ENCODE data around the gene TYMS. TPM values are rescaled to one million over a fixed set of nuclear protein-coding genes. Genes with fewer than 3 reads are reported as not detected.

Gene TYMS
- total and polyA plus RNA-seq, 10 of the 15 experiments (the other 5 are each of a cell fraction or from before 2014, with no cell fraction given), result 34.8 to 524 (median 219) TPM

GRCh38 chr18:706405-706804, 49.0 kb downstream of the TYMS start:
- POLR2A ChIA-PET, result no interaction called here

More at GRCh38 chr18:706405-706804, 49.0 kb downstream of the TYMS start:
- Histone ChIP-seq H3K4me1 (ENCODE audit: control insufficient read depth, insufficient read depth, low read length) (no peaks in the 10 kb centered on the region; the same call in 1 of the 2 replicates), H3K4me3 (no peak overlapping the region), H3K79me2 (ENCODE audit: control insufficient read depth, insufficient read depth, low read length) (peaks cover 14% of the 10 kb centered on the region), H4K20me1 (ENCODE audit: control insufficient read depth, insufficient read depth) (no peaks in the 10 kb centered on the region), H3K9ac (ENCODE audit: control insufficient read depth, insufficient read depth, low read length) (no peak overlapping the region), H3K36me3 (ENCODE audit: control insufficient read depth in 2 of 2, insufficient read depth in 2 of 2, low read length in 1 of 2) (no peaks in the 10 kb centered on the region), H3K9me3 (replicated peaks; ENCODE audit: control insufficient read depth, insufficient read depth, low read length) (no peaks in the 10 kb centered on the region), H3K27ac (ENCODE audit: control insufficient read depth, insufficient read depth) (no peak overlapping the region), H3K27me3 (replicated peaks in 1 of 2; ENCODE audit: control insufficient read depth in 2 of 2, insufficient read depth in 2 of 2, low read length in 1 of 2) (no peaks in the 10 kb centered on the region), H3K4me2 (ENCODE audit: control insufficient read depth, insufficient read depth) (no peak overlapping the region), H2AFZ (ENCODE audit: control insufficient read depth, low read depth, low read length) (no peak overlapping the region)
- no peak for DNase-seq (ENCODE audit: low read depth, low spot score)
- no peak for TF ChIP-seq CBFB (IDR thresholded peaks at IDR 0.05; ENCODE audit: low read depth)
- TF ChIP-seq ZZZ3 (IDR thresholded peaks at IDR 0.05; ENCODE audit: control insufficient read depth, insufficient read length, low read depth), result no peak
- no peak for TF ChIP-seq SMARCA5 (IDR thresholded peaks at IDR 0.05)
- TF ChIP-seq GABPA (IDR thresholded peaks at IDR 0.05; ENCODE audit: low read depth), result no peak
- no peak for TF ChIP-seq POLR2AphosphoS2 (IDR thresholded peaks at IDR 0.05; ENCODE audit: low read depth, low read length)
- no peak for TF ChIP-seq ZBTB33 (IDR thresholded peaks at IDR 0.05)
- no peak for TF ChIP-seq TCF7 (IDR thresholded peaks at IDR 0.05; ENCODE audit: borderline replicate concordance)
- no peak for TF ChIP-seq TCF12 (IDR thresholded peaks at IDR 0.05; ENCODE audit: low read depth, low read length)
- in situ Hi-C loops (cut with MboI), result no loop called here
- ATAC-seq, result no peak
- WGBS (ENCODE audit: insufficient coverage, insufficient replicate concordance, low lambda C conversion rate, missing lambda C conversion rate), result 100% methylated on average over 8 of the region's 8 CpGs
- FAIRE-seq, result no peak
- SMC1A ChIA-PET (ENCODE audit: uncharacterized antibody, unreplicated experiment), result interaction anchor here (0.8 to 2.9 kb wide), 3 partner anchors 34 to 82 kb away, joined by 3 to 13 read pairs (median 4); no protein-coding TSS in a partner anchor
- no TSS peak for BruUV-seq (replicated peaks)
- intact Hi-C loops (cut with micrococcal nuclease; ENCODE audit: unreplicated experiment), result no loop called here
- RAD21 ChIA-PET (ENCODE audit: unreplicated experiment), result interaction anchor here (1.6 to 2.1 kb wide), 2 partner anchors 82 to 124 kb away, joined by 4 to 6 read pairs; no protein-coding TSS in a partner anchor
- CTCF ChIA-PET, result interaction anchor here (0.9 to 1.2 kb wide), 3 partner anchors 9 to 133 kb away, joined by 4 read pairs; no protein-coding TSS in a partner anchor

All from GM12878 (cell line).